ENCODE results near the gene DAPK2. TPM values are rescaled to one million over a fixed set of nuclear protein-coding genes. Genes with fewer than 3 reads are reported as not detected.

The DAPK2 gene
- total and polyA plus RNA-seq, 2 of the 4 experiments (the other 2 are of a cell fraction): 0.34 to 0.36 TPM

DNA sequence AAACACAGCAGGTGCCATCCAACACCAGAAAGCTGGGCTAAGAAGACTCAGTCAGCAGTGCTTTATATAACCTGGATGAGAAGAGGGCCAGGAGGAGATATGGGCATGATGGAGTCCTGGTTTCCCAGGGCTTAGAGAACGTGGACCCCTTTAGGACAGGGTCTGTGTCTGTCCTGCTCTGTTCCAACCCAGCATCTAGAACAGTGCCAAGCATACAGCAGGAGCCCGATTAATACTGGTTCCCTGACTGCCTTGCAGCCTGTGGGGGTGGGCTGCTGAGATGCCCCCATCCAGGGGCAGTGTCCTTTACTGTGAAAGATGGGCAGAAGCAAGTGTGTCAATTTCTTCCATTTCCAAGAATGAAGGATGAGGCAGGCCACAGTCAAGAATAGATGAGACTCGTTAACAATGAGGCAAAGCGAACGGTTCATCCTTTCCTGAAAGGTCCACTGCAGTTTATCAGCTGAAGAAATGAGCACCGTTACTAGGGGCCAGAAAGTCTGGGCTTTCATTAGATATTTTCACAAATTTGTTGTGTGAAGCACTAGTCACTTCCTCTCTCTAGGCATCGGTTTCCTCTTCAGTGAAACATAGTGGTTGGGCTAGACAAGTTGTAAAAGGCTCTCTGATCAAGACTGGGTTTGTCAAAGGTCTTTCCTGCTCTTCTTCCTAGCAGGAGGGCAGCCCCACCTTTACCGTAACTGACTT lies 140.6 kb downstream of the DAPK2 start:
- no peak for ATAC-seq (ENCODE audit: low read depth)
- CTCF ChIA-PET: interaction anchor here (1.8 kb wide), 1 partner anchor 11 kb away, joined by 4 read pairs; no protein-coding TSS in a partner anchor
- no peak overlapping the region for H2BK20ac ChIP-seq (ENCODE audit: low read depth, low read length)

More for the DNA sequence above, 140.6 kb downstream of the DAPK2 start:
- BruUV-seq (replicated peaks): no TSS peak
- Histone ChIP-seq H3K18ac (ENCODE audit: low read depth, low read length) (no peak overlapping the region), H4K5ac (ENCODE audit: low read depth, low read length) (no peak overlapping the region), H3K4me1 (ENCODE audit: control insufficient read depth, insufficient read depth, low read length) (peaks cover 11% of the 10 kb centered on the region; the same call in 1 of the 2 replicates), H4K8ac (ENCODE audit: low read depth in 2 of 2, low read length in 2 of 2) (no peak overlapping the region), H3K27ac (ENCODE audit: insufficient read depth, low read length) (no peak overlapping the region), H2BK5ac (ENCODE audit: low read depth, low read length, poor library complexity, severe bottlenecking) (no peak overlapping the region), H4K20me1 (ENCODE audit: insufficient read depth, low read length) (no peaks in the 10 kb centered on the region), H2AK5ac (ENCODE audit: low read depth, low read length) (no peak overlapping the region), H3K27me3 (ENCODE audit: control insufficient read depth, insufficient read depth, low read length) (peaks cover 14% of the 10 kb centered on the region), H2AFZ (replicated peaks; ENCODE audit: low read length, poor library complexity) (no peak overlapping the region), H3K9me1 (ENCODE audit: insufficient read depth, low read length) (no peaks in the 10 kb centered on the region), H2AK9ac (replicated peaks; ENCODE audit: low read depth, low read length, poor library complexity) (no peak overlapping the region), H3K56ac (ENCODE audit: extremely low read depth, insufficient read depth, low read length) (no peak overlapping the region), H3K23ac (ENCODE audit: low read depth, low read length) (no peak overlapping the region), H2BK120ac (ENCODE audit: low read depth, low read length) (no peak overlapping the region), H3K36me3 (ENCODE audit: control insufficient read depth, insufficient read depth, low read length) (no peaks in the 10 kb centered on the region), H3K14ac (replicated peaks; ENCODE audit: low read depth, low read length) (no peak overlapping the region), H3K4ac (ENCODE audit: low read depth, low read length) (no peak overlapping the region), H4K91ac (ENCODE audit: insufficient read depth, low read depth, low read length) (no peak overlapping the region), H3K9ac (ENCODE audit: low read depth, low read length) (no peak overlapping the region), H2BK15ac (ENCODE audit: low read depth, low read length) (no peak overlapping the region), H3K4me2 (ENCODE audit: low read depth, low read length) (no peak overlapping the region), H3K9me3 (ENCODE audit: control insufficient read depth, insufficient read depth, low read length) (no peaks in the 10 kb centered on the region), H3K4me3 (ENCODE audit: insufficient read depth, low read depth, low read length) (no peak overlapping the region), H3K79me1 (ENCODE audit: low read depth in 1 of 2, low read length in 2 of 2) (no peaks in the 10 kb centered on the region)
- dilution Hi-C loops (cut with HindIII; ENCODE audit: low sequenced_read_pairs, unreplicated experiment) (no loop called here), intact Hi-C loops (cut with micrococcal nuclease) (no loop called here), in situ Hi-C loops (cut with MboI; ENCODE audit: low sequenced_read_pairs) (no loop called here)
- no peak for TF ChIP-seq BHLHE40 (IDR thresholded peaks at IDR 0.05; ENCODE audit: low read depth, low read length)
- TF ChIP-seq, protein P1, sequence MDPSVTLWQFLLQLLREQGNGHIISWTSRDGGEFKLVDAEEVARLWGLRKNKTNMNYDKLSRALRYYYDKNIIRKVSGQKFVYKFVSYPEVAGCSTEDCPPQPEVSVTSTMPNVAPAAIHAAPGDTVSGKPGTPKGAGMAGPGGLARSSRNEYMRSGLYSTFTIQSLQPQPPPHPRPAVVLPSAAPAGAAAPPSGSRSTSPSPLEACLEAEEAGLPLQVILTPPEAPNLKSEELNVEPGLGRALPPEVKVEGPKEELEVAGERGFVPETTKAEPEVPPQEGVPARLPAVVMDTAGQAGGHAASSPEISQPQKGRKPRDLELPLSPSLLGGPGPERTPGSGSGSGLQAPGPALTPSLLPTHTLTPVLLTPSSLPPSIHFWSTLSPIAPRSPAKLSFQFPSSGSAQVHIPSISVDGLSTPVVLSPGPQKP (IDR thresholded peaks at IDR 0.05; ENCODE audit: borderline replicate concordance, low read depth, low read length): no peak
- TF ChIP-seq RAD21 (IDR thresholded peaks at IDR 0.05; ENCODE audit: low read length): no peak
- TF ChIP-seq, protein P2, sequence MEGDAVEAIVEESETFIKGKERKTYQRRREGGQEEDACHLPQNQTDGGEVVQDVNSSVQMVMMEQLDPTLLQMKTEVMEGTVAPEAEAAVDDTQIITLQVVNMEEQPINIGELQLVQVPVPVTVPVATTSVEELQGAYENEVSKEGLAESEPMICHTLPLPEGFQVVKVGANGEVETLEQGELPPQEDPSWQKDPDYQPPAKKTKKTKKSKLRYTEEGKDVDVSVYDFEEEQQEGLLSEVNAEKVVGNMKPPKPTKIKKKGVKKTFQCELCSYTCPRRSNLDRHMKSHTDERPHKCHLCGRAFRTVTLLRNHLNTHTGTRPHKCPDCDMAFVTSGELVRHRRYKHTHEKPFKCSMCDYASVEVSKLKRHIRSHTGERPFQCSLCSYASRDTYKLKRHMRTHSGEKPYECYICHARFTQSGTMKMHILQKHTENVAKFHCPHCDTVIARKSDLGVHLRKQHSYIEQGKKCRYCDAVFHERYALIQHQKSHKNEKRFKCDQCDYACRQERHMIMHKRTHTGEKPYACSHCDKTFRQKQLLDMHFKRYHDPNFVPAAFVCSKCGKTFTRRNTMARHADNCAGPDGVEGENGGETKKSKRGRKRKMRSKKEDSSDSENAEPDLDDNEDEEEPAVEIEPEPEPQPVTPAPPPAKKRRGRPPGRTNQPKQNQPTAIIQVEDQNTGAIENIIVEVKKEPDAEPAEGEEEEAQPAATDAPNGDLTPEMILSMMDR (conservative IDR thresholded peaks at IDR 0.05; ENCODE audit: low read depth, low read length): no peak
- TF ChIP-seq POLR2A (IDR thresholded peaks at IDR 0.05; ENCODE audit: low read depth, low read length): no peak
- no peak for TF ChIP-seq CEBPB (IDR thresholded peaks at IDR 0.05; ENCODE audit: low read depth, low read length)
- TF ChIP-seq NFE2L2 (IDR thresholded peaks at IDR 0.05; ENCODE audit: low read depth, low read length): no peak
- no peak for TF ChIP-seq MAFK (IDR thresholded peaks at IDR 0.05; ENCODE audit: low read depth, low read length)
- no peak for TF ChIP-seq FOS (IDR thresholded peaks at IDR 0.05; ENCODE audit: low read depth, low read length)
- no peak for TF ChIP-seq MXI1 (IDR thresholded peaks at IDR 0.05; ENCODE audit: borderline replicate concordance, low read depth, low read length)
- TF ChIP-seq CHD1 (IDR thresholded peaks at IDR 0.05; ENCODE audit: low read depth, low read length): no peak
- no peak for TF ChIP-seq SMC3 (IDR thresholded peaks at IDR 0.05; ENCODE audit: low read depth, low read length)
- no peak for DNase-seq
- WGBS, 2 experiments (ENCODE audit: extremely low coverage in 2 of 2, insufficient read length in 1 of 2): 90% methylated on average over 2 of the region's 8 CpGs; no CpG with 5 or more reads in 1 of the 2 experiments
- POLR2A ChIA-PET (ENCODE audit: unreplicated experiment): no interaction called here
